Spleen (tissue), 11 donors: ENCODE measurements around the gene ACOT13. TPM values are rescaled to one million over a fixed set of nuclear protein-coding genes. Genes with fewer than 3 reads are reported as not detected.
"Not testable (repeated sequence)": the region's sequence is repeated elsewhere in the genome, so short reads cannot be mapped to it uniquely, and the experiment has no call there.

Experiments used
- DNase-seq: peaks from one replicate; pipeline ENCODE4 v3.0.0-alpha.2; 2020
- H3K27ac ChIP-seq, 8 donors: fragments of 200-600 bp; sonication (generic) in 7 of 8; 1 replicate in 4 of 8; 2 replicates in 4 of 8; pipeline versions ENCODE4 v1.5.0 to v1.8.0; 2016 to 2021; ENCODE audit warnings: inconsistent platforms in 4 of 8, mild to moderate bottlenecking in 4 of 8, moderate library complexity in 1 of 8
- H3K27me3 ChIP-seq, 7 donors: fragments of 200-600 bp; sonication (generic) in 6 of 7; replicated peaks in 1 of 7; 1 replicate in 4 of 7; 2 replicates in 3 of 7; pipeline versions ENCODE4 v1.5.0 to v1.8.0; 2016 to 2021; ENCODE audit warnings: inconsistent platforms in 3 of 7, mild to moderate bottlenecking in 1 of 7
- H3K36me3 ChIP-seq, 6 donors: fragments of 200-600 bp; sonication (generic) in 5 of 6; 1 replicate in 4 of 6; 2 replicates in 2 of 6; pipeline versions ENCODE4 v1.5.0 to v1.8.0; 2016 to 2021; ENCODE audit warnings: inconsistent platforms in 2 of 6
- H3K4me1 ChIP-seq, 6 donors: fragments of 200-600 bp; sonication (generic) in 5 of 6; 1 replicate in 3 of 6; 2 replicates in 3 of 6; pipeline versions ENCODE4 v1.5.0 to v1.8.0; 2016 to 2021; ENCODE audit warnings: inconsistent platforms in 3 of 6
- H3K4me3 ChIP-seq, 8 donors: fragments of 200-600 bp; sonication (generic) in 7 of 8; 1 replicate in 4 of 8; 2 replicates in 4 of 8; pipeline versions ENCODE4 v1.5.0 to v1.8.0; 2016 to 2021; ENCODE audit warnings: inconsistent platforms in 4 of 8, mild to moderate bottlenecking in 4 of 8, moderate library complexity in 2 of 8
- H3K9me3 ChIP-seq, 8 donors: fragments of 200-600 bp; sonication (generic) in 7 of 8; 1 replicate in 4 of 8; 2 replicates in 4 of 8; pipeline versions ENCODE4 v1.5.0 to v1.8.0; 2016 to 2021; ENCODE audit warnings: inconsistent platforms in 4 of 8
- POLR2A ChIP-seq, 3 donors: fragments of 450-650 bp; IDR thresholded peaks; one replicate each; pipeline ENCODE4 v1.5.1; 2017; ENCODE audit warnings: antibody characterized with exemption in 3 of 3, mild to moderate bottlenecking in 1 of 3
- POLR2AphosphoS5 ChIP-seq, 3 donors: sonication (generic); formaldehyde crosslinking; IDR thresholded peaks; one replicate each; pipeline ENCODE4 v1.5.1; 2017; ENCODE audit warnings: antibody characterized with exemption in 3 of 3
- WGBS, 5 donors: extraction: QIAGEN DNeasy Blood & Tissue Kit in 3 of 5; methylation state at CpG; one replicate each; pipeline versions ENCODE4 v1.1.5 to v1.1.7; 2013 to 2018; 5-methylcytosine and 5-hydroxymethylcytosine counted together
- intact Hi-C: fragments of 100-400 bp; cut with DNase I; formaldehyde crosslinking; loops from one replicate; pipeline ENCODE4 v1.15.0; 2023; ENCODE audit warnings: low total_unique reads
- polyA plus RNA-seq, 3 donors: library from polyadenylated mRNA; stranded (reverse); fragments of 200-250 nt; gene quantifications; one replicate each; pipeline ENCODE4 v1.2.1, GENCODE V29; 2013
- total RNA-seq, 7 donors: library from RNA; depleted of rRNA in 3 of 7; stranded (reverse); fragments of >200 nt in 3 of 7; fragmentation: NEBNext Ultra II Directional in 4 of 7; extraction: Animal tissue kit (Norgen Biotek cat#: 25700) in 4 of 7; gene quantifications; one replicate each; pipeline versions ENCODE4 v1.1.0 to v1.2.1, GENCODE V29; 2016 to 2021
- TF ChIP-seq, protein P1 (sequence below), 11 experiments: fragments of 200-600 bp in 7 of 11; fragments of 450-650 bp in 4 of 11; sonication (generic) in 4 of 11; IDR thresholded peaks in 8 of 11; conservative IDR thresholded peaks in 3 of 11; 1 replicate in 7 of 11; 2 replicates in 4 of 11; pipeline versions ENCODE4 v1.4.0 to v1.8.0; 2016 to 2021; ENCODE audit warnings: antibody characterized with exemption in 11 of 11, inconsistent platforms in 4 of 11, mild to moderate bottlenecking in 1 of 11
- donor health status: healthy with polysubstance abuse.
- donor health status: DM: no; HTN: no; CAD: no; lungs with moderate emphysema.
- donor health status: DM: no; HTN: no; CAD: no.
- donor health status: Bipolar disorder and iron deficiency.
- donor health status: healthy.
- donor health status: DM: no; HTN: no; CAD: no.
- donor health status: DM: yes; HTN: yes; CAD: no.

The ACOT13 gene
- total and polyA plus RNA-seq, 10 donors, result 3.5 to 18.6 (median 12.7) TPM

DNA sequence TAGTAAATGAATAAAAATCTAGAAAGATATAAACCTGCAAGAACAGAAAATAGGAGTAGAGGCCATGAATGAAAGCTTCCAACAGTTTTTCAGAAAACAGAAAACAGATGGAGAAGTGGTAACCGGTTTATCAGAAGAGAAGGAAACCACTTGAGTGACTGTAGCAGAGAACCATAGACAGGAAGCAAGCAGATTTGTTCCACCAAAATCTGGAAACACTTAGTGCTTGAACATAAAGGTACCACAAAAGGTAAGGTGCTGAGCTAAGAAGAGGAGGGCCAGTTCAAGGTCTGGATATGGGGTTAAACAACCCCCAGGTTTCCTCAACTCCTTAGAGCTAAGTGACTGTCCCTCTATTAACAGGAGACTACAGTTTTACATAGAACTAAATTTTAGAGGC is 11.7 kb upstream of the ACOT13 start:
- H3K4me1 ChIP-seq, result peaks cover 0 to 45% (median 9%) of the 10 kb centered on the region in 6 donors
- H3K27me3 ChIP-seq, result no peaks in the 10 kb centered on the region
- intact Hi-C loops, result no loop called here
- H3K27ac ChIP-seq, result peak overlapping the region in 4 of 8 donors; percentile 11 to 49 (median 23)
- H3K9me3 ChIP-seq, result no peaks in the 10 kb centered on the region
- WGBS, 5 donors, result 13 to 29% (median 21%) methylated on average over 1 of the region's 1 CpG
- TF ChIP-seq, protein P1, sequence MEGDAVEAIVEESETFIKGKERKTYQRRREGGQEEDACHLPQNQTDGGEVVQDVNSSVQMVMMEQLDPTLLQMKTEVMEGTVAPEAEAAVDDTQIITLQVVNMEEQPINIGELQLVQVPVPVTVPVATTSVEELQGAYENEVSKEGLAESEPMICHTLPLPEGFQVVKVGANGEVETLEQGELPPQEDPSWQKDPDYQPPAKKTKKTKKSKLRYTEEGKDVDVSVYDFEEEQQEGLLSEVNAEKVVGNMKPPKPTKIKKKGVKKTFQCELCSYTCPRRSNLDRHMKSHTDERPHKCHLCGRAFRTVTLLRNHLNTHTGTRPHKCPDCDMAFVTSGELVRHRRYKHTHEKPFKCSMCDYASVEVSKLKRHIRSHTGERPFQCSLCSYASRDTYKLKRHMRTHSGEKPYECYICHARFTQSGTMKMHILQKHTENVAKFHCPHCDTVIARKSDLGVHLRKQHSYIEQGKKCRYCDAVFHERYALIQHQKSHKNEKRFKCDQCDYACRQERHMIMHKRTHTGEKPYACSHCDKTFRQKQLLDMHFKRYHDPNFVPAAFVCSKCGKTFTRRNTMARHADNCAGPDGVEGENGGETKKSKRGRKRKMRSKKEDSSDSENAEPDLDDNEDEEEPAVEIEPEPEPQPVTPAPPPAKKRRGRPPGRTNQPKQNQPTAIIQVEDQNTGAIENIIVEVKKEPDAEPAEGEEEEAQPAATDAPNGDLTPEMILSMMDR (IDR thresholded peaks at IDR 0.05 in 8 of 11, conservative IDR thresholded peaks at IDR 0.05 in 3 of 11), result no peak
- no peak for TF ChIP-seq POLR2A (IDR thresholded peaks at IDR 0.05)
- H3K4me3 ChIP-seq, result no peak overlapping the region
- H3K36me3 ChIP-seq, result peaks cover 4 to 82% (median 42%) of the 10 kb centered on the region in 6 donors
- no peak for DNase-seq

DNA sequence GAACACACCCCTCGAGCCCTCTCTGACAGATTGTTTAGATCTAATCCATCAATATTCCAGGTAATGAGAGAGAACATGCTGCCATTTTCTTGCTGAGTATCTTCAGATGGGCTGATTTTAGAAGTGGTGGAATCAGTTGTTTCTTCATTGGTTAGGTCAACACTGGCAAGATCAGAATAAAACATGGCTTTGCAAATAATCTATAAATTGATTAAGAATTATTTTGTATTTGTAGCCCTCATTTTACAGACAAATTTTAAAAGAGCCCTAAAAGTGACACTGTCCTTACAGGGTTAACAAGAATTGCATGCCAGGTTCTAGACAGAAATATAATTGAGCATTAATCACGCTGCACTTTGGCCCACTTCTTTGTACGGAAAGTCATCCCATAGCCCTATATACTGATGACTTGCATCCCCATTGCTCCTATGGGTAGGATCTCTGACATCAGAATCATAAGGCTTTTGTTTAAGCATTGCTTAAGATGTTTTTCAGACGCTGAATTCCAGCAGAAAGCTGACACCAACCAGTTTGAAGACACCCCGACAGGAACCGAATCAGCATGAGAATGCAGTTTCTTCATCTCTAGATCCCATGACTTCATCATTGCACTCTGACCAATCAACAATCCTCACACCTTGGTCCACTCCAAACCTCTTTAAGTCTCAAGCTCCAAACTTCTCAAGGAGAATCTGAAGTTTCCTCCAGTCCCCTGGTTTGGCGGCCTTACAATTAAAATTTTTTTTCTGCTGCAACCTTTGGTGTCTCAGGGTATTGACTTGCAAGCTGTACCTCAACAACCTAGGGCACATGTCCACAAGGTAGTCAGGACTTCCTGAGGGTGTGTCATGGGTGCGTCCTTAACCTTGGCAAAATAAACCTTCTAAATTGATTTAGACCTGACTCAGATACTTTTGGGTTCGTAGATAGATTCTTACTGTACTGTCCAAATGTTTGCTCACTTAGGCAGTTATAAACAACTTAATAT is 8.0 kb upstream of the ACOT13 start:
- H3K9me3 ChIP-seq, result no peaks in the 10 kb centered on the region
- peaks cover 2 to 59% (median 16%) of the 10 kb centered on the region in 6 donors for H3K4me1 ChIP-seq
- H3K36me3 ChIP-seq, result peaks cover 0 to 80% (median 29%) of the 10 kb centered on the region in 6 donors
- intact Hi-C loops, result no loop called here
- H3K4me3 ChIP-seq, result peak overlapping the region in 1 of 8 donors; percentile 44
- WGBS, 5 donors, result 70 to 88% (median 77%) methylated on average over 9 of the region's 9 CpGs
- H3K27me3 ChIP-seq, result no peaks in the 10 kb centered on the region
- DNase-seq, result no peak
- TF ChIP-seq, protein P1 (IDR thresholded peaks at IDR 0.05 in 8 of 11, conservative IDR thresholded peaks at IDR 0.05 in 3 of 11), result no peak
- TF ChIP-seq POLR2AphosphoS5 (IDR thresholded peaks at IDR 0.05), result peak in 1 of 3 donors; percentile 51
- H3K27ac ChIP-seq, result peak overlapping the region in 7 of 8 donors; percentile 31 to 85 (median 70)

- DNase-seq, result no peak
- H3K4me1 ChIP-seq, result peaks cover 4 to 66% (median 23%) of the 10 kb centered on the region in 6 donors
- H3K27ac ChIP-seq, result peak overlapping the region in 6 of 8 donors; percentile 33 to 85 (median 72)
- H3K27me3 ChIP-seq, result no peaks in the 10 kb centered on the region
- no peak for TF ChIP-seq POLR2A (IDR thresholded peaks at IDR 0.05)
- TF ChIP-seq, protein P1 (IDR thresholded peaks at IDR 0.05 in 8 of 11, conservative IDR thresholded peaks at IDR 0.05 in 3 of 11), result no peak
- no peak for TF ChIP-seq POLR2AphosphoS5 (IDR thresholded peaks at IDR 0.05)
- peaks cover 0 to 80% (median 25%) of the 10 kb centered on the region in 6 donors for H3K36me3 ChIP-seq
- H3K4me3 ChIP-seq, result peak overlapping the region in 1 of 8 donors; percentile 23
- intact Hi-C loops, result no loop called here
- 74 to 83% (median 79%) methylated on average over 1 of the region's 1 CpG for WGBS, 5 donors
- H3K9me3 ChIP-seq, result no peaks in the 10 kb centered on the region
These were observed 7.3 kb upstream of the ACOT13 start for GRCh38 chr6:24659561-24659960.

- no peaks in the 10 kb centered on the region for H3K9me3 ChIP-seq
- H3K4me3 ChIP-seq, result no peak overlapping the region
- intact Hi-C loops, result no loop called here
- peaks cover 9 to 68% (median 26%) of the 10 kb centered on the region in 6 donors for H3K4me1 ChIP-seq
- H3K27me3 ChIP-seq, result no peaks in the 10 kb centered on the region
- DNase-seq, result no peak
- no peak for TF ChIP-seq POLR2A (IDR thresholded peaks at IDR 0.05)
- no peak for TF ChIP-seq POLR2AphosphoS5 (IDR thresholded peaks at IDR 0.05)
- TF ChIP-seq, protein P1 (IDR thresholded peaks at IDR 0.05 in 8 of 11, conservative IDR thresholded peaks at IDR 0.05 in 3 of 11), result no peak
- peak overlapping the region in 3 of 8 donors; percentile 73 to 85 (median 79) for H3K27ac ChIP-seq
- peaks cover 0 to 80% (median 23%) of the 10 kb centered on the region in 6 donors for H3K36me3 ChIP-seq
- 77 to 97% (median 92%) methylated on average over 2 of the region's 2 CpGs for WGBS, 5 donors
These were observed 6.8 kb upstream of the ACOT13 start for GRCh38 chr6:24660105-24660504.

DNA sequence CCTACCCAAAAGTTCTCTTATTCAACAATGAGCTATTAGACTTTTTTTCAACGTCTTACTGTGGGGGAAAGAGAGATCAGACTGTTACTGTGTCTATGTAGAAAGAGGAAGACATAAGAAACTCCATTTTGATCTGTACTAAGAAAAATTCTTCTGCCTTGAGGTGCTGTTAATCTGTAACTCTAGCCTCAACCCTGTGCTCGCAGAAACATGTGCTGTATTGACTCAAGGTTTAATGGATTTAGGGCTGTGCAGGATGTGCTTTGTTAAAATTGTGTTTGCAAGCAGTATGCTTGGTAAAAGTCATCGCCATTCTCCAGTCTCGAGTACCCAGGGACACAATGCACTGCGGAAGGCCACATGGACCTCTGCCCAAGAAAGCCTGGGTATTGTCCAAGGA is 5.1 kb upstream of the ACOT13 start:
- 95 to 97% (median 96%) methylated on average over 5 of the region's 5 CpGs for WGBS, 5 donors
- H3K9me3 ChIP-seq, intact Hi-C loops, H3K27me3 ChIP-seq, H3K27ac ChIP-seq, DNase-seq, H3K4me3 ChIP-seq: not testable (repeated sequence)
- peaks cover 0 to 63% (median 22%) of the 10 kb centered on the region in 6 donors for H3K36me3 ChIP-seq
- H3K4me1 ChIP-seq, result peaks cover 18 to 65% (median 33%) of the 10 kb centered on the region in 6 donors
